C4-2B (cell line): Measurements from ENCODE around the gene WDR82.

ENCODE experiments used
- H3K27ac ChIP-seq: fragments of 450-650 bp; 2 replicates; pipeline ENCODE4 v1.5.1; 2017
- CTCF ChIP-seq: fragments of 450-650 bp; conservative IDR thresholded peaks from 2 replicates; pipeline ENCODE4 v1.5.1; 2017; ENCODE audit warnings: mild to moderate bottlenecking
- ZFX ChIP-seq: fragments of 450-650 bp; IDR thresholded peaks from 2 replicates; pipeline ENCODE4 v1.6.1; 2017

Gene WDR82

GRCh38 chr3:52305926-52306325 lies 27.5 kb upstream of the WDR82 start:
- H3K27ac ChIP-seq: no peak overlapping the region
- TF ChIP-seq ZFX (no peak), CTCF (no peak)

DNA sequence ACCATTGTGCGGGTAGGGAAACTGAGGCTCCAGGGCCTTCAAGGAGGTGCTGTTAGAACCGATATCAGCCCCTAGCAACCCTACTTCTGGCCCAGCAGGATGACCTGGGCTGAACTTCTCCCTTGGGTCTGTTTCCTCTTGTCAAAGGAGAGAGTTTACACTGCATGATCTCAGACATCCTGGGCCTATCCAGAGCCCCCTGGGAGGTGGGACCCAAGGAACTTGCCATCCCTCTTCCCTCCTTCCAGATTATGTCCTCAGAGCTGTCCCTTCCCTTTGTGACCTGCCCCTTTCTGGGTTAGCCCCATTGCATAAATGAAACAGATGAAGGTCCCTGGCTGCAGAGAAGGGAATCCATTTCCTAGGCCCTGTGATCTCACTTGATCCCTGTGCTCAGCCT lies 25.4 kb upstream of the WDR82 start:
- TF ChIP-seq ZFX: no peak
- no peak for TF ChIP-seq CTCF
- H3K27ac ChIP-seq: no peak overlapping the region

- TF ChIP-seq CTCF (no peak), ZFX (no peak)
- H3K27ac ChIP-seq: no peak overlapping the region
These were observed 24.1 kb upstream of the WDR82 start for GRCh38 chr3:52302426-52303145.

DNA sequence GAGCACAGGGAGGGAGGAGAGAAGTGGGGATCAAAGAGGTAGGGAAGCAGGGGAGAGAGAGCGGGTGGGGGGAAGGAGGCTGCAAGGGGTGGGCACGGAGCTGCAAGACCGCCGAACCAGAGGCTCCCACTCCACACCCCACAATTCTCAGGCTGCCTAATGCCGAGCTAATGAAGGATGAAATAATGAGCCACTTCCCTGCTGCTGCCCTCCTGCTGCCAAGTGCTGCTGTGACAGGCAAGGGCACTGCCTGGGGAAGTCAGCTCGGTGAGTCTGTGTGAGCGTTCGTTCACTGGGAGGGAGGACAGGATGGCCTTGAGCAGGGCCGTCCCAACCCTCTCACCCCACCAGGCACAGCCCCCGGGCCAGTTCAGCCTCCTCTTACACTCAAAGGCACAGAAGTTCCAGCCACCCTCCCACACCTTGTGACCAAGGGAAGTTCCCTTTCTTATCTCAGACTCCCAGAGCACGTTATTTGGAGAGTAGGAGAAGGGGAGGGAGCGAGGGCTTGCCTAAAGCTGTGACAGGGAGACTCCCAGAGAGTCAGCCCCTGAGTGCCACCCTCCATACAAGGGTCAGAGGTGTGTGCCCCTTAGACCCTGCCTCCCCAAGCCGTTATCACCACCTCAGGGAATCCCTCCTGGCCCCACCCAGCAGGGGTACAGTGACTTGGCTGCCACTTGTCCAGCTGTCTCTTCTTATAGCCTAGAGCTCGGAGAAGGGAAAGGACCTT lies 21.6 kb upstream of the WDR82 start:
- H3K27ac ChIP-seq: no peak overlapping the region
- no peak for TF ChIP-seq ZFX
- no peak for TF ChIP-seq CTCF

GRCh38 chr3:52299247-52299878 lies 20.9 kb upstream of the WDR82 start:
- TF ChIP-seq ZFX: no peak
- TF ChIP-seq CTCF: no peak
- no peak overlapping the region for H3K27ac ChIP-seq

DNA sequence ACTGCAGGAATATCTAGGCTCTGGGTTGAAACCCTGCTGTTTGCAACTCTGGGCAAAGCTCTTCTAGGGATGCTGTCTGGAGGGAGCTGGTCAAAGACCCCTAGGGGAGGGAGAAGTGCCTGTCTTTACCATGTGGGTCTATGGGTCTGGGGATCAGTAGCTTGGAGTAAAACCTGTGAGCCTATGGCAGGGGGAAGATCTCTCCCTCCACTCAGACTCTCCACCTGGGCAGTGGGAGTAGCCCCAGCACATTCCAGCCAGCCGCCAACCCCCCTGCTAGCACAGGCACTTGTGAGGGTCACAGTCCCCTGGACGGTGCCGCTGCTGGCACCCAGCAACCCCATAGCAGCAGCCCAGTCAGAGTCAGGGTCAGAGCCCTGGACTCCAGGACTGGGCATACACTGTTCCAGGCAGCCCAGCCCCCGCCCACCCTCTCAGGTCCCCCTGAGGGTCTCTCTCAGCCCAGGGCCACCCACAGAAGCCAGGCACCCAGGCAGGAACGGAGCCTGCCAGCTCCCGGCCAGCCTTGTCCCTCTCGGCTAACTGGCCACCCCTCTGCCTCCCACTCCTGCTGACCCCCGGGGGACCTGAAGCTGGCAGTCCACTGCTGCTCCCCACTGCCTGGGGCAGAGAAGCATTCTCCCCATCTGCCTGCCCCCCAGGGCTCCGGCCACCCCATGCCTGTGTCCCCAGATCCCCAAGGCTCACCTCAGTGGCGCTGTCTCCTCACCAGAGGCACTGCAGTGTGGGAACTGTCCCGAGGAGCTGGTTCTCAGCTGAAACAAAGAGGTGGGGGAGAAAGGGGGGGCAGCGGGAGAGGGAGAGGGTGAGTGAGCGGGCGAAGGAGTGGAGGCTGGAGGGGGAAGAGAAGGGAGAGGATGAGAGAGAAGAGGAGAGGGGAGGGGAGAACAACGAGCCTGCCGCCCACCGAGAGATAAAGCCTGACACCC lies 20.0 kb upstream of the WDR82 start:
- no peak overlapping the region for H3K27ac ChIP-seq

More for the DNA sequence above, 20.0 kb upstream of the WDR82 start:
- TF ChIP-seq ZFX: no peak
- no peak for TF ChIP-seq CTCF
